Stimulated activated CD4-positive, alpha-beta T cell treated with anti-CD3 and anti-CD28 coated beads, TNF-alpha, amount 100 ng/mL, for 1 hour (primary cell): ENCODE data around the gene CDS2.
"Not testable (repeated sequence)": the region's sequence is repeated elsewhere in the genome, so short reads cannot be mapped to it uniquely, and the experiment has no call there.

Experiments
- DNase-seq, 3 donors: peaks; one replicate each; pipeline ENCODE4 v3.0.0-alpha.2; 2020; ENCODE audit warnings: low read depth in 3 of 3, low spot score in 1 of 3

The CDS2 gene

GRCh38 chr20:5126512-5127203 lies at the start of gene CDS2:
Gene CDS2 (plus strand): TSS chr20:5127008. CDS start chr20:5127093, 85 bp downstream.
- peak; percentile 100 for DNase-seq

GRCh38 chr20:5077761-5078387 lies 48.9 kb upstream of the CDS2 start:
- DNase-seq: no peak

- peak; percentile 32 to 41 (median 38) for DNase-seq
These were observed 48.3 kb upstream of the CDS2 start for GRCh38 chr20:5078399-5078958.

GRCh38 chr20:5080384-5080877 lies 46.4 kb upstream of the CDS2 start:
- no peak for DNase-seq

- DNase-seq: no peak
These were observed 41.4 kb upstream of the CDS2 start for GRCh38 chr20:5085380-5085779.

- DNase-seq: no peak
These were observed 38.1 kb upstream of the CDS2 start for GRCh38 chr20:5088688-5089087.

GRCh38 chr20:5090191-5090590 lies 36.6 kb upstream of the CDS2 start:
- DNase-seq: no peak

- DNase-seq: no peak
These were observed 34.9 kb upstream of the CDS2 start for GRCh38 chr20:5091902-5092301.

GRCh38 chr20:5092765-5093339 lies 34.0 kb upstream of the CDS2 start:
- DNase-seq: no peak

- no peak for DNase-seq
These were observed 31.4 kb upstream of the CDS2 start for GRCh38 chr20:5095454-5095853.

- DNase-seq: no peak
These were observed 30.9 kb upstream of the CDS2 start for GRCh38 chr20:5095931-5096330.

GRCh38 chr20:5096463-5096862 lies 30.3 kb upstream of the CDS2 start:
- no peak for DNase-seq

- not testable (repeated sequence) for DNase-seq
These were observed 27.8 kb upstream of the CDS2 start for GRCh38 chr20:5099009-5099408.

GRCh38 chr20:5099909-5100308 lies 26.9 kb upstream of the CDS2 start:
- DNase-seq: not testable (repeated sequence)

- DNase-seq: peak; percentile 35 to 72 (median 52)
These were observed 26.0 kb upstream of the CDS2 start for GRCh38 chr20:5100684-5101347.

GRCh38 chr20:5104479-5104878 lies 22.3 kb upstream of the CDS2 start:
- no peak for DNase-seq

GRCh38 chr20:5109276-5109675 lies 17.5 kb upstream of the CDS2 start:
- DNase-seq: no peak

GRCh38 chr20:5113615-5113986 lies 13.2 kb upstream of the CDS2 start:
- no peak for DNase-seq

GRCh38 chr20:5114403-5114802 lies 12.4 kb upstream of the CDS2 start:
- no peak for DNase-seq

GRCh38 chr20:5116875-5117274 lies 9.9 kb upstream of the CDS2 start:
- DNase-seq: no peak
